HG03460 (cell line): ENCODE results near the gene CYFIP2.
"Not testable (repeated sequence)": the region's sequence is repeated elsewhere in the genome, so short reads cannot be mapped to it uniquely, and the experiment has no call there.

Experiments used
- ATAC-seq: cut with Tn5 transposase; IDR thresholded peaks from one replicate; pipeline ENCODE4 v1.9.1; 2021; ENCODE audit not compliant: unreplicated experiment

CYFIP2 gene

DNA sequence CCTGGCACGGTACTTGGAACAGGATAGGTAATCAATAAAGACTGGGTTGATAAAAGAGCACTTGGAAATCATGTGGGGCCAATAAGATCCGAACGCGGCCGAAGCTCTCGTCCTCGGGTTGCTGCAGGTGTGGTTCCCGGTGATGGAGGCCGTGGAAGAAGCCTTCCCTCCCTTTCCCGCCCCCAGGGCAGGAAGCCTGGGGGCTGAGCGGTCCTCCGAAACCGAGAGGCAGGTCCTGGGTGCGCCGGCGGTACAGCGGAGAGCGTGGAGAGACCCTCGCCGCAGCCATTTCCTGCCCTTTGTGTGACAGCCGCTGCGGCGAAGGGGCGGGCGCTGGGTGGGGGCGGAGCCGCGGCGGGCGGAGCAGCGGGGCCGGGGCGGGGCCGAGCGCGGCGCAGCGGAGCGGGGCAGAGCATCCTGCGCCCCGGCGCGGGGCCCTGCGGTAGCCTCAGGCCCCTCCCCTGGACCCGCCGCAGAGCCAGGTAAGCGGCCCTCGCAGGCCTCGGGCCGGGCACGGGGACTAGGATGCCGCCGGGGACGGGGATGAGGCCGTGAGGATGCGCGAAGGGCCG is at the start of gene CYFIP2:
Gene CYFIP2 (plus strand): TSS at position 410 of the 572 bp plus-strand sequence. CDS start 19,239 bp downstream, outside the sequence.
- peak; percentile 85 for ATAC-seq

DNA sequence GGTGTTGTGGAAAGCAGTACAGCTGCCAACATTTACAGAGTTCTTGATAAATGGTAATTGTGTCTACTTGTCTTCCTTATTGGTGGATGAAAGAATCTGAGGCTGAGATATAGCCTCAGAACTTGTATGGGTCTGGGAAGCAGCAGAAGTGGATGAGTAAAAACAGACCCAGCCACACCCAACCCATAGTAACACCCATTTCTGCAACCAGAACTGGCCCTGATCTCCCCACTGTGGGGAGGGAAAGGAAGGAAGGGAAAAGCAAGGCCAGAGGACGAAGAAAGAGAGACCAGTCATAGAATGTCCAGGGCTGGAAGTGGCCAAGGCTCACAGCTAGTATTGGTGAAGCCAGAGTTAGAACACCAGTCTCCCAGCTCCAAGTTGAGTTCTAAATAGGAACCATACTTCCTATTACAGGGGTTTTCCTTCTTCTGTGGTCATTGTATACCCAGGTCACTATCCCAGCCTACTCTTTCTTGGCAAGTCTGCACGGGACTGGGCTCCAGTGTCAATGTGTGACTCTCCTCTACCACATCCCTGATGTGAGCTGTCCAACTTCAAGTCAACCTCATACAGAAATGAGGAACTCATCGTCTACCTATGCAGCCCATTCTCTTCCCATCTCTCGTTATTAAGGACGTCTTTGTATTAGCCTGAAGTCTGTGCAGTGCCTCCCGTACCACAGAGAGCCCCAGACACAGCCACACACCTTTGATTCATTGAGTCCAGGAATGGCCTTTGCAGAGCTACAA is 49.4 kb upstream of the CYFIP2 start:
- ATAC-seq: no peak

DNA sequence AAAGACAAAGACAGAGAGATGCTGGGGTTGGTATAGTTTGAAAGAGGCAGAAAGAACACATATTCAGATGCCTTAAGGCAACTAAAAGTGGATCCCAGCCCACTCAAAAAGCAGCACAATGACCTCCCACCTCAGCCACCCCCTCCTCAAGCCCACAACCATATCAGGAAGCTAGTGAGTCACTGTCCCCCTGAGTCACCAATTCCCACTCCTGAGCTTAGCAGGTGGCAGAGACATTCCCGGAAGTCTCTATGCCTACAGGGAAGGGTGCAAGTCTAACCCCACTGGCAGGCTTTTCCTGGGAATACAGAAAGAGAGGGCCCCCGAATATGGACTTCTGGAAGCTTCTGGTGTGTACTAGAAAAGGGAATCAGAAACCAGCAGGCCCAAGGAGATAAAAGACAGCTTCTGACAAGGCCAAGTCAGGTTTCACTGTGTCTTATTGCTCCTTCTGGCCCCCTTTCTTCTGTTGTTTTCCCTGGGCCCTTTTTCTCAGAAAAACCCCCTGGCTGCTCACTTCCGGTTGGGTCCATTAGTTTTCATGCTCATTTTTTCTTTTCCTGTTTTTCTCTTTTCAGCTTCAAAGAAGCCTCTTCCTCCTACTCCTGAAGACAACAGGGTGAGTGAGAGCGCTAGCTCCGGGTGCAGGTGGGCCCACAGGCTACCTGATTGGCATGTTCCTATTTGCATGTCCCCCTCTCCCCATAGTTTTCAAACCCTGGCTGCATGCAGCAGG is 48.5 kb upstream of the CYFIP2 start:
- no peak for ATAC-seq

DNA sequence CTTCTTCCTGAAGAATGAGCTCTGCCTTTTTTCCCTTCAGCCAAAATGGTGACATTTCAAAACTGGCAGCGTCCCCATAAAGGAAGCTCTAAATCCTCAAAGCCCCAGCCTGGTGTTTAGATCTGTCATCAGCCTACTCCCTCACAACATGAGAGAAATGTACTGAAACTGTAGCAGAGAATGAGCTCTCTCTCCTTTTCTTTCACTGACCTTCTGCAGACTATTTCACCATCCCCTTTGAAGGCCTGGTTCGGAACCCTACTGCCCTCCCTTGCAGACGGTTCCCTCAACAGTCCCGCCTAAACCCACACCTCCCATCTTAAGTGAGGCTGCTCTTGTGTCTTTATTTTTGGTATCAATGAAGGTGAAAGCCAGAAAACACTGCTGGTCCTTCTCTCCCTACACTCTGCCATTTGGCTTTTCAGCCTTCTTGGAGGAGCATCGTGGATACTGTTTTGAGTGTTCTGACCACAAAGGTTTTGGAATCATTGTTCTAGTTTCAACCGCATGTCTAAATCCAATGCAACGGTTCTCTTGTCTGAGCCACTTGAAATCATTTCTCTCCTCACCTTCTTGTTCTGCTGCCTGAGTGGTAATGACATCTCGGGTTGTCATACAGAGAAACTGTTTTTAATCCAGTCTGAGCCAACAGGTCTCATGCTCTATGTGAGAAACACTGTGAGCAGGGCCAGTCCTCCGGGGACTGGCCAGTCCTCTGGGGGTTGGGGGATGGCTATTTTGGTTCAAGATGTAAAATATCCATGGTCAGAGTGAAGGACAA is 46.2 kb upstream of the CYFIP2 start:
- ATAC-seq: peak; percentile 37

- ATAC-seq: no peak
These were observed 44.0 kb upstream of the CYFIP2 start for GRCh38 chr5:157221959-157222358.

- no peak for ATAC-seq
These were observed 43.3 kb upstream of the CYFIP2 start for GRCh38 chr5:157222506-157223230.

- no peak for ATAC-seq
These were observed 40.2 kb upstream of the CYFIP2 start for GRCh38 chr5:157225469-157226422.

DNA sequence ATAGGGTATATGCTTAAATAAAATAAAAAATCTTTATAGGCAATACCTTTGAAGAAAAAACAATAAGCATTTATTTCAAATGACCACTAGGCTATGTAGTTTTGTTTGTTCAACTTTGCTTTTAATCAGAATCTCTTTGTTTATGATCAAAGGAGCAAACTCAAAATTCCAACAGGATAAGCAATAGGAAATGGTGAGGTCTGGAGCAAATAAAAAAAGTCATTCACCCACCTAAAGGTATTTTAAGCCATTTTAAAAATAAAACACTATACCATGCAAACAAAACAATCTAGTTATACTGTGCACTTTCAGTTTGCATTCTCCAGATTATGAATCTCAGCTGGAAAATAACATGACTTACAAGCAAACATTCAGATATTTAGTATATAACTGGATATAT is 35.3 kb upstream of the CYFIP2 start:
- no peak for ATAC-seq

- no peak for ATAC-seq
These were observed 33.2 kb upstream of the CYFIP2 start for GRCh38 chr5:157232706-157233105.

DNA sequence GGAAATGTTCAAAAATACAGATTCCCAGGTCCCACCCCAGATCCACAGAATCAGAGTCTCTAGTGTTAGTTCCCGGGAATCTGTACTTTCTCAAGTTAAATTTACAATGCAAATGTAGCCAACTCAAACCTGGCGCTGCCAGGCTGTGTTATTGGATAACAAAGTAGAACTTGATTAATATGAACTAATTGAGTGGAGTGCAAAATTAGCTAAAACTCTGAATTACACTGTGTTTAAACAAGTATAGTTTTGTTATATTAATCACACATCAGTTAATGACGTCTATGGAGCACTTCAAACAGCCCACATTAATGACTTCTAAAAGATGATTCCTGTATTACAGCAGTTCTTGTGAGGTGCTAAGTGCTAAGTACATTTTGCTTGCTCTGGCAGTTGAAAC is 32.4 kb upstream of the CYFIP2 start:
- ATAC-seq: no peak

DNA sequence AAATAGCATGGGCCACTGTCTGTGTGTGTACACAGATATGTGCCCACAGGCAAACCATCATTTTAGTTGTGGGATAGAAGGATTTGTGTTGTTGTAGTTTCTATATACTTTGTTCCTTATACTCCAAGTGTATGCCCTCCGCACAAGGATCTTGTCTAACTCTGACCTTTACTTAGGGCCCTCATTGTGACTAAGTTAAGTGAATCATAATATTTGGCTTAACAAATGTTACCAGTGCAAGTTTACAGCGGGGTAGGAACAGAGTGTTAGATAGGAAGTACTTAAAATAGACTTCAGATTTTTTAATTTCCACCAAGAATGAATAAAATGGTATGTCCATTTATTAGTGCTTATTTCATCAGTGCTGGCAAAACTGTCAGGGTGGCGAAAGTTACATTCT is 29.5 kb upstream of the CYFIP2 start:
- ATAC-seq: no peak

DNA sequence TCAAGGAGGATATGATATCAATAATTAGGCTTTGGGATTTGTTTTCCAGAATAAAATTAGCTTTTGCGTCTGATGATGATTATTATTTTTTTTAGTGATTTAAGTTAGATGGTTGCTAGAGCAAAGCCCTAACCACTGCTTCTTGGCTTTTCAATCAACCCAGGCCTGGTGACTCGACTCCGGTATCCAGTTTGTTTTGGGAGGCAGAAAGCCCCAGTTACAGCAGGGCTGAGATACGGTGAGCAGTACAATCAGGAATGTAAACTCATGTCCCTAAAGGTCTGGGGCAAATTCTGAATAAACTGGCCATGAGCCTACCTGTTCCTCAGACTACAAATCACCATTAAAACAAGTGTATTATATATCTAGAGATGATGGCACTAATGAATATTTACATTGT is 24.4 kb upstream of the CYFIP2 start:
- ATAC-seq: no peak

DNA sequence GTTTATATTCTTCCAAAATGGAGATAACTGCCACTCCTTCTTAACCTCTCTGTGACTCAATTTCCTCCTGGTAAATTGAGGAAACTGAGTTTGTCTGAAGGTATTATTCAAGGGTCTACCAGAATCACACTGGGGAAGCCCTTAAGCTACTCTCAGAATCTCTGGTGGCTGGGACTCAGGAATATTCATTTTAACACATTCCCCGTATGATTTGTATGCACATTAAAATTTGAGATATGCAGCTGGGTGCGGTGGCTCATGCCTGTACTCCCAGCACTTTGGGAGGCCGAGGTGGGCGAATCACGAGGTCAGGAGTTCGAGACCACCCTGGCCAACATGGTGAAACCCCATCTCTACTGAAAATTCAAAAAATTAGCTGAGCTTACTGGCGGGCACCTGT is 21.2 kb upstream of the CYFIP2 start:
- not testable (repeated sequence) for ATAC-seq

- no peak for ATAC-seq
These were observed 20.4 kb upstream of the CYFIP2 start for GRCh38 chr5:157245476-157245875.

- no peak for ATAC-seq
These were observed 20.0 kb upstream of the CYFIP2 start for GRCh38 chr5:157245886-157246285.

- no peak for ATAC-seq
These were observed 18.7 kb upstream of the CYFIP2 start for GRCh38 chr5:157247267-157247666.

GRCh38 chr5:157248821-157249470 is 17.0 kb upstream of the CYFIP2 start:
- no peak for ATAC-seq

GRCh38 chr5:157252711-157253465 is 13.0 kb upstream of the CYFIP2 start:
- peak; percentile 94 for ATAC-seq
